Measurements from ENCODE around the gene ELK1.

Gene ELK1

DNA sequence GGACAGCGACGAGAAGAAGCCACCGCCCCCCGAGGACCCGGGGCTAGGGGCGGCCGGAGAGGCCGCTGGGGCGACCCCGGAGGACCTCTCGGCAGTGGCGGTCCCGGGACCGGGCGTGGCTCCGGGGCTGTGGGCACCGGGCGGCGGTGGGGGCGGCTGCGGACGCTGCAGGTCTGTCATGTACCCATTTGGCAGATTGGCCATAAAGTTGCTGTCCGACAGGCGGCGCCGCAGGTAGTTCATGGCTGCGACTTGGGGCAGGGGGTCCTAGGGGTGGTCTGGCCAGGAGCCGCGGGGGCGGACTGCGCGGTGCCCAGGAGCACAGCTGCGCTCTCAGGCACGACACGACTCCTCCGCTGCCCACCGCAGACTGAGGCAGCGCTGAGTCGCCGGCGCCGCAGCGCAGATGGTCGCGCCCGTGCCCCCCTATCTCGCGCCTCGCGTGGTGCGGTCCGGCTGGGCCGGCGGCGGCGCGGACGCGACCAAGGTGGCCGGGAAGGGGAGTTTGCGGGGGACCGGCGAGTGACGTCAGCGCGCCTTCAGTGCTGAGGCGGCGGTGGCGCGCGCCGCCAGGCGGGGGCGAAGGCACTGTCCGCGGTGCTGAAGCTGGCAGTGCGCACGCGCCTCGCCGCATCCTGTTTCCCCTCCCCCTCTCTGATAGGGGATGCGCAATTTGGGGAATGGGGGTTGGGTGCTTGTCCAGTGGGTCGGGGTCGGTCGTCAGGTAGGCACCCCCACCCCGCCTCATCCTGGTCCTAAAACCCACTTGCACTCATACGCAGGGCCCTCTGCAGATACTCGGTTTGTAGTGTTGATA, 30.7 kb downstream of the ELK1 start, which contains the start of gene SYN1:
TSS of gene SYN1 (minus strand) at position 372 of the 817 bp plus-strand sequence. CDS start at position 243, 129 bp downstream.
- Histone ChIP-seq H3K9me3 (ENCODE audit: insufficient read depth, low read depth, low read length) (no peaks in the 10 kb centered on the region), H3F3A (ENCODE audit: low read depth) (no peaks in the 10 kb centered on the region), H3K4me2 (ENCODE audit: low read depth, low read length, poor library complexity, severe bottlenecking) (no peak within 1 kb of the TSS), H4K20me1 (ENCODE audit: insufficient read depth, low read length, poor library complexity, severe bottlenecking) (no peaks in the 10 kb centered on the region), H3K27me3 (ENCODE audit: insufficient read depth, low read length, poor library complexity, severe bottlenecking) (no peaks in the 10 kb centered on the region), H3K9me2 (replicated peaks; ENCODE audit: low read depth, low read length) (no peaks in the 10 kb centered on the region), H2AFZ (ENCODE audit: low read length) (no peak within 1 kb of the TSS), H3K4me3 (ENCODE audit: low read length, poor library complexity, severe bottlenecking) (no peak within 1 kb of the TSS), H3K79me2 (ENCODE audit: insufficient read depth, low read length) (no peaks in the 10 kb centered on the region), H3K36me3 (ENCODE audit: insufficient read depth, low read length) (no peaks in the 10 kb centered on the region), H3K4me1 (ENCODE audit: insufficient read depth, low read length, poor library complexity, severe bottlenecking) (no peaks in the 10 kb centered on the region), H3K9ac (ENCODE audit: low read depth, low read length, poor library complexity, severe bottlenecking) (no peak within 1 kb of the TSS)
- no peak for TF ChIP-seq EZH2phosphoT487 (IDR thresholded peaks at IDR 0.05; ENCODE audit: borderline replicate concordance)
- TF ChIP-seq, protein P1, sequence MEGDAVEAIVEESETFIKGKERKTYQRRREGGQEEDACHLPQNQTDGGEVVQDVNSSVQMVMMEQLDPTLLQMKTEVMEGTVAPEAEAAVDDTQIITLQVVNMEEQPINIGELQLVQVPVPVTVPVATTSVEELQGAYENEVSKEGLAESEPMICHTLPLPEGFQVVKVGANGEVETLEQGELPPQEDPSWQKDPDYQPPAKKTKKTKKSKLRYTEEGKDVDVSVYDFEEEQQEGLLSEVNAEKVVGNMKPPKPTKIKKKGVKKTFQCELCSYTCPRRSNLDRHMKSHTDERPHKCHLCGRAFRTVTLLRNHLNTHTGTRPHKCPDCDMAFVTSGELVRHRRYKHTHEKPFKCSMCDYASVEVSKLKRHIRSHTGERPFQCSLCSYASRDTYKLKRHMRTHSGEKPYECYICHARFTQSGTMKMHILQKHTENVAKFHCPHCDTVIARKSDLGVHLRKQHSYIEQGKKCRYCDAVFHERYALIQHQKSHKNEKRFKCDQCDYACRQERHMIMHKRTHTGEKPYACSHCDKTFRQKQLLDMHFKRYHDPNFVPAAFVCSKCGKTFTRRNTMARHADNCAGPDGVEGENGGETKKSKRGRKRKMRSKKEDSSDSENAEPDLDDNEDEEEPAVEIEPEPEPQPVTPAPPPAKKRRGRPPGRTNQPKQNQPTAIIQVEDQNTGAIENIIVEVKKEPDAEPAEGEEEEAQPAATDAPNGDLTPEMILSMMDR (conservative IDR thresholded peaks at IDR 0.05; ENCODE audit: low read length) = no peak

DNA sequence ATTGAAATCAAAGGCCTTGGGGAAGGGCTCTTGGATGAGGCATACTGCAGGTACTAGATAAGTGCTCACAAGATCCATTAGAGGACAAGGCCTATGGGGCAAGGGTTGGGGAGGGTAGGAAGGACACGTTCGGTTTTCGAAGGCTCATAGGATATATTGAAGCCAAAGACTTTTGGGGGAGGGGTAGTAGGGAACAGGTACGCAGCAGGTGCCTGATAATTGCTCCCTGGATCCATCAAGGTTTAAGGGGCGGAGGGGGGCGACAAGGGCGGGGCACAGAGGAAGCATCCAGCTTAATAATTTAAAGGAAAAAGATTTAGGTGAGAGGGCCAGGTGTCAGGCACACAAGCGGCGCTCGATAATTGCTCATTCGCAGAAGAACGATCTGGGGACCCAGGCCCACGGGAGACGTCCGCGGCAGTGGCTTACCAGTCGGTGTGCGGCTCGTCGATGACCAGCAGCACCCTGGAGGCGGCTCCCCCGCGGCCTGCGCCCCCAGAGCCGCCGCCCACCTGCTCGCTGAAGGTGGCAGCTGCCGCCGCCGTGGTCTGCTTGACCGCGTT, 31.4 kb downstream of the ELK1 start:
- Histone ChIP-seq H2AFZ (ENCODE audit: low read length) (no peak overlapping the region), H3K36me3 (ENCODE audit: insufficient read depth, low read length) (no peaks in the 10 kb centered on the region), H3K9ac (ENCODE audit: low read depth, low read length, poor library complexity, severe bottlenecking) (no peak overlapping the region), H3K9me2 (replicated peaks; ENCODE audit: low read depth, low read length) (no peaks in the 10 kb centered on the region), H3F3A (ENCODE audit: low read depth) (no peaks in the 10 kb centered on the region), H3K9me3 (ENCODE audit: insufficient read depth, low read depth, low read length) (no peaks in the 10 kb centered on the region), H3K4me1 (ENCODE audit: insufficient read depth, low read length, poor library complexity, severe bottlenecking) (no peaks in the 10 kb centered on the region), H3K27me3 (ENCODE audit: insufficient read depth, low read length, poor library complexity, severe bottlenecking) (no peaks in the 10 kb centered on the region), H3K79me2 (ENCODE audit: insufficient read depth, low read length) (no peaks in the 10 kb centered on the region), H4K20me1 (ENCODE audit: insufficient read depth, low read length, poor library complexity, severe bottlenecking) (no peaks in the 10 kb centered on the region), H3K4me2 (ENCODE audit: low read depth, low read length, poor library complexity, severe bottlenecking) (no peak overlapping the region), H3K4me3 (ENCODE audit: low read length, poor library complexity, severe bottlenecking) (no peak overlapping the region)
- TF ChIP-seq, protein P1 (conservative IDR thresholded peaks at IDR 0.05; ENCODE audit: low read length) = no peak
- no peak for TF ChIP-seq EZH2phosphoT487 (IDR thresholded peaks at IDR 0.05; ENCODE audit: borderline replicate concordance)

DNA sequence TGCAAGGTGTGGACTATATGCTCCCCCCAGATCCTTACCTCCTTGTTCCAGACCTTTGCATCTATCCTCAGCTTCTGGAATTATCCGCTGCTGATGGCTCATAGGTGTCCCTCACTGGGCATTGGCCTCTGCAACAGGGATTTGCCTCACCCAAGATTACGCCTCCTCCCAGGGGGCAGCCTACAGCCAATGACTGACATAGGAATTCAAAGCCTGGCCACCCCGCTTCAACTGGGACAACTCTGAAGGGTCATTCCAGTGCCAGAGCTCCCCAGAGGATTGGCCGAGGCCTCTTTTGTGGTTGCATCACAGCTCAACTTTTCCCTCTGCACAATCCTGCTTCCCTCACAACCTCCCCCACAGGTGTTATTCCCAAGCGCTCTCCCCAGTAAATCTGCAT, 35.7 kb downstream of the ELK1 start:
- Histone ChIP-seq H3K9ac (ENCODE audit: low read depth, low read length, poor library complexity, severe bottlenecking) (no peak overlapping the region), H3K36me3 (ENCODE audit: insufficient read depth, low read length) (no peaks in the 10 kb centered on the region), H3K4me2 (ENCODE audit: low read depth, low read length, poor library complexity, severe bottlenecking) (no peak overlapping the region), H3K4me3 (ENCODE audit: low read length, poor library complexity, severe bottlenecking) (no peak overlapping the region), H4K20me1 (ENCODE audit: insufficient read depth, low read length, poor library complexity, severe bottlenecking) (no peaks in the 10 kb centered on the region), H3F3A (ENCODE audit: low read depth) (no peaks in the 10 kb centered on the region), H3K4me1 (ENCODE audit: insufficient read depth, low read length, poor library complexity, severe bottlenecking) (no peaks in the 10 kb centered on the region), H3K79me2 (ENCODE audit: insufficient read depth, low read length) (no peaks in the 10 kb centered on the region), H2AFZ (ENCODE audit: low read length) (no peak overlapping the region), H3K9me3 (ENCODE audit: insufficient read depth, low read depth, low read length) (no peaks in the 10 kb centered on the region), H3K27me3 (ENCODE audit: insufficient read depth, low read length, poor library complexity, severe bottlenecking) (no peaks in the 10 kb centered on the region), H3K9me2 (replicated peaks; ENCODE audit: low read depth, low read length) (no peaks in the 10 kb centered on the region)
- TF ChIP-seq, protein P1 (conservative IDR thresholded peaks at IDR 0.05; ENCODE audit: low read length) = no peak
- no peak for TF ChIP-seq EZH2phosphoT487 (IDR thresholded peaks at IDR 0.05; ENCODE audit: borderline replicate concordance)

All from Loucy (cell line).